SK-N-SH treated with all-trans-retinoic acid at 6 μM for 48 hours (cell line): ENCODE measurements around the gene POMGNT1.

Source experiments
- ATAC-seq: fragments of 200-7000 bp; cut with Tn5 transposase; 3 replicates; pipeline ENCODE4 v1.9.1; 2020; ENCODE audit warnings: mild to moderate bottlenecking, moderate library complexity
- ARNTL ChIP-seq: fragments of 450-650 bp; formaldehyde crosslinking; IDR thresholded peaks from 2 replicates; pipeline ENCODE4 v1.5.0; 2020; ENCODE audit warnings: low read depth, mild to moderate bottlenecking, moderate library complexity, borderline replicate concordance
- BACH2 ChIP-seq: fragments of 250-450 bp; sonication (Bioruptor Pico); IDR thresholded peaks from 2 replicates; pipeline ENCODE4 v1.9.0; 2021; ENCODE audit warnings: mild to moderate bottlenecking, borderline replicate concordance
- CREB5 ChIP-seq: fragments of 250-450 bp; sonication (Bioruptor Pico); IDR thresholded peaks from 2 replicates; pipeline ENCODE4 v1.5.1; 2020; ENCODE audit warnings: low read depth, mild to moderate bottlenecking, moderate library complexity
- CSDC2 ChIP-seq: fragments of 250-450 bp; sonication (Bioruptor Pico); IDR thresholded peaks from 2 replicates; pipeline ENCODE4 v1.5.0; 2020; ENCODE audit warnings: mild to moderate bottlenecking, moderate library complexity
- CSRNP3 ChIP-seq: fragments of 250-450 bp; sonication (Bioruptor Pico); IDR thresholded peaks from 2 replicates; pipeline ENCODE4 v1.5.1; 2021; ENCODE audit warnings: mild to moderate bottlenecking, moderate library complexity
- ESRRG ChIP-seq: fragments of 250-450 bp; sonication (Bioruptor Pico); IDR thresholded peaks from 2 replicates; pipeline ENCODE4 v1.6.1; 2021; ENCODE audit warnings: mild to moderate bottlenecking
- GLIS3 ChIP-seq: fragments of 250-450 bp; sonication (Bioruptor Pico); IDR thresholded peaks from 2 replicates; pipeline ENCODE4 v1.5.0; 2020; ENCODE audit warnings: mild to moderate bottlenecking, moderate library complexity
- ISL1 ChIP-seq: fragments of 250-450 bp; sonication (Bioruptor Pico); IDR thresholded peaks from 2 replicates; pipeline ENCODE4 v2.1.2; 2022; ENCODE audit warnings: mild to moderate bottlenecking, moderate library complexity
- OSR1 ChIP-seq: fragments of 250-450 bp; sonication (Bioruptor Pico); IDR thresholded peaks from 2 replicates; pipeline ENCODE4 v1.8.0; 2022; ENCODE audit warnings: moderate library complexity, mild to moderate bottlenecking, inconsistent platforms
- PATZ1 ChIP-seq: fragments of 250-450 bp; sonication (Bioruptor Pico); IDR thresholded peaks from 2 replicates; pipeline ENCODE4 v1.8.0; 2020; ENCODE audit warnings: mild to moderate bottlenecking, moderate library complexity, borderline replicate concordance
- POU6F1 ChIP-seq: fragments of 250-450 bp; sonication (Bioruptor Pico); IDR thresholded peaks from 2 replicates; pipeline ENCODE4 v1.8.0; 2021; ENCODE audit warnings: low read depth, mild to moderate bottlenecking, moderate library complexity, borderline replicate concordance
- PPARA ChIP-seq: fragments of 250-450 bp; sonication (Bioruptor Pico); IDR thresholded peaks from 2 replicates; pipeline ENCODE4 v1.5.0; 2020; ENCODE audit warnings: mild to moderate bottlenecking, borderline replicate concordance
- RARB ChIP-seq: fragments of 250-450 bp; sonication (Bioruptor Pico); IDR thresholded peaks from 2 replicates; pipeline ENCODE4 v1.8.0; 2021; ENCODE audit warnings: mild to moderate bottlenecking, moderate library complexity
- SNAI2 ChIP-seq: fragments of 250-450 bp; sonication (Bioruptor Pico); IDR thresholded peaks from 2 replicates; pipeline ENCODE4 v1.5.0; 2020; ENCODE audit warnings: mild to moderate bottlenecking, moderate library complexity
- TCF4 ChIP-seq: fragments of 250-450 bp; sonication (Bioruptor Pico); IDR thresholded peaks from 2 replicates; pipeline ENCODE4 v1.8.0; 2021; ENCODE audit warnings: mild to moderate bottlenecking, moderate library complexity, borderline replicate concordance
- TSHZ2 ChIP-seq: fragments of 250-450 bp; sonication (Bioruptor Pico); IDR thresholded peaks from 2 replicates; pipeline ENCODE4 v1.5.0; 2020; ENCODE audit warnings: mild to moderate bottlenecking, moderate library complexity
- ZC3H10 ChIP-seq: fragments of 250-450 bp; sonication (Bioruptor Pico); IDR thresholded peaks from 2 replicates; pipeline ENCODE4 v1.5.1; 2021; ENCODE audit warnings: mild to moderate bottlenecking, moderate library complexity
- ZFP3 ChIP-seq: fragments of 250-450 bp; sonication (Bioruptor Pico); IDR thresholded peaks from 2 replicates; pipeline ENCODE4 v1.5.0; 2020; ENCODE audit warnings: mild to moderate bottlenecking, moderate library complexity
- ZNF8 ChIP-seq: fragments of 450-650 bp; formaldehyde crosslinking; IDR thresholded peaks from 2 replicates; pipeline ENCODE4 v1.5.0; 2020; ENCODE audit warnings: mild to moderate bottlenecking, moderate library complexity

The POMGNT1 gene

GRCh38 chr1:46193984-46194570, 4.2 kb downstream of the POMGNT1 start:
- no peak for TF ChIP-seq TSHZ2 (CRISPR knock-in tag)
- no peak for TF ChIP-seq TCF4 (CRISPR knock-in tag)
- no peak for TF ChIP-seq CREB5
- no peak for TF ChIP-seq PATZ1 (CRISPR knock-in tag)
- no peak for TF ChIP-seq ESRRG
- TF ChIP-seq GLIS3 = no peak
- no peak for TF ChIP-seq OSR1
- TF ChIP-seq CSRNP3 = no peak
- no peak for TF ChIP-seq SNAI2
- TF ChIP-seq ISL1 (CRISPR knock-in tag) = no peak
- TF ChIP-seq RARB (CRISPR knock-in tag) = no peak
- TF ChIP-seq ZFP3 (CRISPR knock-in tag) = no peak
- TF ChIP-seq ZNF8 = no peak
- no peak for ATAC-seq

- ATAC-seq = no peak
- TF ChIP-seq ISL1 (CRISPR knock-in tag) = no peak
- no peak for TF ChIP-seq OSR1
- TF ChIP-seq PATZ1 (CRISPR knock-in tag) = no peak
- no peak for TF ChIP-seq PPARA (CRISPR knock-in tag)
- TF ChIP-seq BACH2 = no peak
- no peak for TF ChIP-seq RARB (CRISPR knock-in tag)
- no peak for TF ChIP-seq TCF4 (CRISPR knock-in tag)
- TF ChIP-seq GLIS3 = no peak
- TF ChIP-seq POU6F1 (CRISPR knock-in tag) = no peak
- no peak for TF ChIP-seq ZC3H10 (CRISPR knock-in tag)
- TF ChIP-seq CSRNP3 = no peak
- TF ChIP-seq SNAI2 = no peak
- TF ChIP-seq ARNTL = no peak
- TF ChIP-seq CSDC2 (CRISPR knock-in tag) = no peak
- TF ChIP-seq, all 23 proteins: peak for 0
These were observed 4.9 kb downstream of the POMGNT1 start for GRCh38 chr1:46193285-46193684.
